Sigmoid colon (tissue), 7 donors: ENCODE results near the gene CRTC3. TPM values are rescaled to one million over a fixed set of nuclear protein-coding genes. Genes with fewer than 3 reads are reported as not detected.

Experiments used
- DNase-seq: peaks from one replicate; pipeline ENCODE4 v3.0.0-alpha.2; 2019
- H3K27ac ChIP-seq, 4 donors: fragments of 200-600 bp; sonication (generic); one replicate each; pipeline ENCODE4 v1.5.1; 2016 to 2019; ENCODE audit warnings: mild to moderate bottlenecking in 1 of 4
- H3K27me3 ChIP-seq, 3 donors: fragments of 200-600 bp; sonication (generic); one replicate each; pipeline ENCODE4 v1.5.1; 2019; ENCODE audit warnings: mild to moderate bottlenecking in 1 of 3
- H3K36me3 ChIP-seq, 4 donors: fragments of 200-600 bp; sonication (generic); one replicate each; pipeline ENCODE4 v1.5.1; 2016 to 2019
- H3K4me1 ChIP-seq, 4 donors: fragments of 200-600 bp; sonication (generic); one replicate each; pipeline ENCODE4 v1.5.1; 2017 to 2019
- H3K4me3 ChIP-seq, 4 donors: fragments of 200-600 bp; sonication (generic); one replicate each; pipeline ENCODE4 v1.5.1; 2017 to 2019; ENCODE audit warnings: mild to moderate bottlenecking in 2 of 4, moderate library complexity in 1 of 4
- H3K9me3 ChIP-seq, 4 donors: fragments of 200-600 bp in 3 of 4; sonication (generic) in 3 of 4; one replicate each; pipeline versions ENCODE4 v1.5.1 to v1.6.1; 2013 to 2019
- EP300 ChIP-seq, 4 donors: sonication (generic); formaldehyde crosslinking; IDR thresholded peaks; one replicate each; pipeline ENCODE4 v1.6.1; 2017; ENCODE audit warnings: antibody characterized with exemption in 4 of 4
- POLR2A ChIP-seq, 2 donors: fragments of 450-650 bp; IDR thresholded peaks; one replicate each; pipeline ENCODE4 v1.6.1; 2016; ENCODE audit warnings: antibody characterized with exemption in 2 of 2, mild to moderate bottlenecking in 2 of 2, moderate library complexity in 2 of 2
- POLR2AphosphoS5 ChIP-seq, 4 donors: sonication (generic); formaldehyde crosslinking; IDR thresholded peaks; one replicate each; pipeline ENCODE4 v1.6.1; 2017; ENCODE audit warnings: antibody characterized with exemption in 4 of 4
- WGBS, 2 donors: extraction: QIAGEN DNeasy Blood & Tissue Kit; methylation state at CpG; one replicate each; pipeline ENCODE4 v1.1.7; 2013; 5-methylcytosine and 5-hydroxymethylcytosine counted together
- intact Hi-C: fragments of 100-400 bp; cut with DNase I; formaldehyde crosslinking; loops from one replicate; pipeline ENCODE4 v1.15.1; 2023
- polyA plus RNA-seq, 3 donors: library from polyadenylated mRNA; stranded (reverse); fragments of 200-250 nt; gene quantifications; one replicate each; pipeline ENCODE4 v1.2.3, GENCODE V29; 2013
- total RNA-seq, 4 donors: library from RNA; depleted of rRNA; stranded (reverse); fragments of >200 nt; gene quantifications; one replicate each; pipeline ENCODE4 v1.1.0, GENCODE V29; 2016
- TF ChIP-seq, protein P1 (sequence below), 4 experiments: fragments of 450-650 bp in 3 of 4; fragments of 200-600 bp in 1 of 4; IDR thresholded peaks; one replicate each; pipeline ENCODE4 v1.5.1; 2016 to 2019; ENCODE audit warnings: antibody characterized with exemption in 4 of 4, mild to moderate bottlenecking in 3 of 4, moderate library complexity in 2 of 4
- donor health status: healthy with polysubstance abuse.
- donor health status: Bipolar disorder and iron deficiency.
- donor health status: healthy.

Gene CRTC3
- total and polyA plus RNA-seq, 7 donors, result 5.4 to 64.0 (median 27.6) TPM

DNA sequence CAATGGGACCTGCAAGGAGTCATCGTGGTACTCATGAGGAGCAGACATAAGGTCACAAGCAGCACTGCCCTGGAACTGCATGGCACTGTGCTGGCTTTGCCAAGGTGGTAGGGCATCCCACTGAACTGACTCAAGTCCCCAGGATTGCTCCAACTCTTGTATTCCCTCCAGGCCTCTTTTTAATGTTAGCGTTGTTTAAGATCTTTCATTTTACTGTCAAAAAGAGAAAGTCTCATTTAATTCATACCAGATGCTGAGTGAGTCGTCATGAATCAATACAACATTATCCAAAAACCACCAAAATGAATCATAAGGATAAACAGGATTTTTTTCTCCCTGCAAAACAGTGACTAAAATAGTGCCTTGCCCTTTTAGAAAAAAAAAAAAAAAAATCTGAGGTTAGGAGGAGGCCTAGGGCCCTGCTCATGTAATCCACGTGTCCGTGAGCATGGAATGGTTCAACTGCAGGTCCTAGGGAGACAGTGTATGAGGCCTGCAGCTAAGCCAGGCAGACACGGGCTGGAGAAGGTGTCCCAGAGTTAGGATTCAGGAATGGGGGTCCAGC is 150.7 kb downstream of the CRTC3 start:
- H3K36me3 ChIP-seq, result no peaks in the 10 kb centered on the region
- no peaks in the 10 kb centered on the region for H3K4me1 ChIP-seq
- H3K4me3 ChIP-seq, result no peak overlapping the region
- no peak for DNase-seq
- no peak for TF ChIP-seq EP300 (IDR thresholded peaks at IDR 0.05)
- TF ChIP-seq POLR2AphosphoS5 (IDR thresholded peaks at IDR 0.05), result peak in 1 of 4 donors; percentile 16
- no peaks in the 10 kb centered on the region for H3K9me3 ChIP-seq
- peak overlapping the region in 3 of 4 donors; percentile 37 to 55 (median 39) for H3K27ac ChIP-seq
- no peaks in the 10 kb centered on the region for H3K27me3 ChIP-seq
- intact Hi-C loops, result no loop called here
- 80 to 84% methylated on average over 6 of the region's 6 CpGs for WGBS, 2 donors

DNA sequence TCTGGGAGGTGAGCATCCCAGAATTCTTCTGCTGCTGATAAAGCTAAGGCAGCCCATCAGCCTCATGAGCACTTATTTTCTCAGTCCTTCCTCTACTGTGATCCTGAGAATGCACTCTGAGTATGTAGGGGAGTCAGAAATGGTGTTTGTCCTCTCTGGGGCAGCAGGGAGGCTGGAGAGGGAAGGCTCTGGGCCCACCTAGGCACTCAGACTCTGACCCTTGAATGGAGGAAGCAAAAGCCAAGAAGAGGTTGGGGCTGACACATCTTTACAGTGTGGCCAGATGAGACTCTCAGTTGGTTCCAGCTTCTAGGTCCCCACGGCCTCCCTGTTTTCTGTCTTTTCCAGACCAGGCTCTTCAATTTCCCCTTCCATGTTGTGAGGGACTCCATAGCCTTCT is 151.3 kb downstream of the CRTC3 start:
- DNase-seq, result no peak
- Histone ChIP-seq H3K27ac (peak overlapping the region in 3 of 4 donors; percentile 37 to 55 (median 39)), H3K4me3 (no peak overlapping the region), H3K9me3 (no peaks in the 10 kb centered on the region), H3K27me3 (no peaks in the 10 kb centered on the region), H3K36me3 (no peaks in the 10 kb centered on the region), H3K4me1 (no peaks in the 10 kb centered on the region)
- intact Hi-C loops, result no loop called here
- no peak for TF ChIP-seq EP300 (IDR thresholded peaks at IDR 0.05)
- TF ChIP-seq POLR2AphosphoS5 (IDR thresholded peaks at IDR 0.05), result no peak
- TF ChIP-seq, protein P1, sequence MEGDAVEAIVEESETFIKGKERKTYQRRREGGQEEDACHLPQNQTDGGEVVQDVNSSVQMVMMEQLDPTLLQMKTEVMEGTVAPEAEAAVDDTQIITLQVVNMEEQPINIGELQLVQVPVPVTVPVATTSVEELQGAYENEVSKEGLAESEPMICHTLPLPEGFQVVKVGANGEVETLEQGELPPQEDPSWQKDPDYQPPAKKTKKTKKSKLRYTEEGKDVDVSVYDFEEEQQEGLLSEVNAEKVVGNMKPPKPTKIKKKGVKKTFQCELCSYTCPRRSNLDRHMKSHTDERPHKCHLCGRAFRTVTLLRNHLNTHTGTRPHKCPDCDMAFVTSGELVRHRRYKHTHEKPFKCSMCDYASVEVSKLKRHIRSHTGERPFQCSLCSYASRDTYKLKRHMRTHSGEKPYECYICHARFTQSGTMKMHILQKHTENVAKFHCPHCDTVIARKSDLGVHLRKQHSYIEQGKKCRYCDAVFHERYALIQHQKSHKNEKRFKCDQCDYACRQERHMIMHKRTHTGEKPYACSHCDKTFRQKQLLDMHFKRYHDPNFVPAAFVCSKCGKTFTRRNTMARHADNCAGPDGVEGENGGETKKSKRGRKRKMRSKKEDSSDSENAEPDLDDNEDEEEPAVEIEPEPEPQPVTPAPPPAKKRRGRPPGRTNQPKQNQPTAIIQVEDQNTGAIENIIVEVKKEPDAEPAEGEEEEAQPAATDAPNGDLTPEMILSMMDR (IDR thresholded peaks at IDR 0.05), result no peak
- no peak for TF ChIP-seq POLR2A (IDR thresholded peaks at IDR 0.05)
- WGBS, 2 donors, result 96 to 98% methylated on average over 1 of the region's 1 CpG

DNA sequence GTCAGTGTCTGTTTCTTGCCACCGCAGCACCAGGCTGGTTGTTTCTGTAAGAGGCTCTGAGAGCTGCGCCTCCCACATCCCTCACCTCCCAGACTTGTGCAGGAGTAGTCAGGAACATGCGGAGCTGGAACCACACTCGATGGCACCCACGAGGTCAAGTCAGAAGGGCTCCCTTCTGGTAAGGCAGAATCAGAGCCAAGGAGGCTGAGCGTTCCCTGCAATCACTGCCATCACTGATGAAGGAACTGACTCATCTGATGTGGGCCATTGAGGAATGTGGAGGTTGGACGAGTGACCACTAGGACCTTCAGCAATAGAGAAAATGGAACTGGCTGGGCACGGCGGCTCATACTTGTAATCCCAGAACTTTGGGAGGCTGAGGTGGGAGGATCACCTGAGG is 151.8 kb downstream of the CRTC3 start:
- intact Hi-C loops, result no loop called here
- peak; percentile 65 for DNase-seq
- Histone ChIP-seq H3K36me3 (no peaks in the 10 kb centered on the region), H3K4me1 (no peaks in the 10 kb centered on the region), H3K9me3 (no peaks in the 10 kb centered on the region), H3K27me3 (no peaks in the 10 kb centered on the region), H3K4me3 (no peak overlapping the region), H3K27ac (peak overlapping the region in 2 of 4 donors; percentile 37 to 55)
- TF ChIP-seq, protein P1 (IDR thresholded peaks at IDR 0.05), result no peak
- no peak for TF ChIP-seq POLR2A (IDR thresholded peaks at IDR 0.05)
- TF ChIP-seq EP300 (IDR thresholded peaks at IDR 0.05), result no peak
- TF ChIP-seq POLR2AphosphoS5 (IDR thresholded peaks at IDR 0.05), result no peak
- WGBS, 2 donors, result 92 to 93% methylated on average over 9 of the region's 9 CpGs

DNA sequence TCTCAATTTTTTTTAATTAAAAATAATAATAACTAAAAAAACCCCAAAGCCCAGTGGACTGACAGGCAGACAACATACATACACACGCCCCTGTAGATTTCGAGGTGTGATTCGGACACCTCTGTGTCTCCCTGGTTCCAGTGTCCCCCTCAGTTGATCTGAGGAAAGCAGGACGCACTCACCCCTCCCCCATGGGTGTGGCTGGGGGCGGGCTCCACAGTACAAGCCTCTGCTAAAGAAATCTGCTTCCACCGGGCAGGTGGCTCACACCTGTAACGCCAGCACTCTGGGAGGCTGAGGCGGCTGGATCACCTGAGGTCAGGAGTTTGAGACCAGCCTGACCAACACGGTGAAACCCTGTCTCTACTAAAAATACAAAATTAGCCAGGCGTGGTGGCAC is 153.6 kb downstream of the CRTC3 start:
- no peak for DNase-seq
- H3K9me3 ChIP-seq, result no peaks in the 10 kb centered on the region
- no peaks in the 10 kb centered on the region for H3K4me1 ChIP-seq
- 65 to 86% methylated on average over 10 of the region's 10 CpGs for WGBS, 2 donors
- H3K27me3 ChIP-seq, result no peaks in the 10 kb centered on the region
- no peaks in the 10 kb centered on the region for H3K36me3 ChIP-seq
- intact Hi-C loops, result no loop called here
- no peak overlapping the region for H3K4me3 ChIP-seq
- no peak overlapping the region for H3K27ac ChIP-seq
- TF ChIP-seq EP300 (IDR thresholded peaks at IDR 0.05), result no peak

DNA sequence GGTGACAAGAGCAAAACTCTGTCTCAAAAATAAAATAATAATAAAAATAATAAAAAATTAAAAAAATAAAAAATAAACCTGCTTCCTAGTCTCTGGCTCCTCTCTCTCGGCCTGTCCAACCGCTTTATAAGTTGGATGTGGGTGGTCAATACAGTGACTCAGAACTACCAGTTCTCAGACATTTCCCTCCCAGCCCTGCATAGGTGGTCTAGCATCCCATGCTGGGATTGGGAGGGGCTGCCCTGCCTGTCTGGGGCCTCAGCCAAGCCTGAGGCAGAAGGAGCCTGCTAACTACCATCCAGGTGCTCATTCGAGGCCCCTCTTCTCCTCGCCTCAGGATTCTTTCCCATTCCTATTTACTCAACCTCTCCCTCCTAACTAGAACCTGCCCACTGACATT is 154.2 kb downstream of the CRTC3 start:
- H3K9me3 ChIP-seq, result no peaks in the 10 kb centered on the region
- intact Hi-C loops, result no loop called here
- WGBS, 2 donors, result 91 to 94% methylated on average over 4 of the region's 4 CpGs
- no peaks in the 10 kb centered on the region for H3K27me3 ChIP-seq
- DNase-seq, result no peak
- H3K27ac ChIP-seq, result no peak overlapping the region
- no peaks in the 10 kb centered on the region for H3K4me1 ChIP-seq
- TF ChIP-seq, protein P1 (IDR thresholded peaks at IDR 0.05), result no peak
- H3K36me3 ChIP-seq, result no peaks in the 10 kb centered on the region
- no peak overlapping the region for H3K4me3 ChIP-seq

DNA sequence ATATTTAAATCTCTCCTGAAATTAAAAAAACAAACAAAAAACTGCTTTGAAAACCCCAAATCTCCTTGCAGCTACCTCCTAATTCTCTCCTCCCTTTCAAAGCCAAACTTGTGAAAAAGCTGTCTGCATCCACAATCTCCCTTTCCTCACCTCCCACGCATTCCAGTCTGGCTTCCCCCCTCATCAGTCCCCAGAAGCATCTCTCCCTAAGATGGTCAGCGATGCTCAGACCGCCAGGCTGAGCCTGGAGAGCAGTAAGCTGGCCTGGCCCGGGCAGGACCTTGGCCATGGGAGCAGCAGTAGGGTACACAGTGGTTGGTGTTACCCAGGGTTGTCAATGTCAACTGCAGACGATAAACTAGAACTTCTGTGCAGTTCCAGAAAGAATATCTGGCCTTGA is 154.6 kb downstream of the CRTC3 start:
- no peak for DNase-seq
- no peaks in the 10 kb centered on the region for H3K27me3 ChIP-seq
- no peaks in the 10 kb centered on the region for H3K4me1 ChIP-seq
- 94 to 96% methylated on average over 5 of the region's 5 CpGs for WGBS, 2 donors
- intact Hi-C loops, result no loop called here
- no peaks in the 10 kb centered on the region for H3K9me3 ChIP-seq
- TF ChIP-seq, protein P1 (IDR thresholded peaks at IDR 0.05), result no peak
- TF ChIP-seq POLR2AphosphoS5 (IDR thresholded peaks at IDR 0.05), result no peak
- TF ChIP-seq POLR2A (IDR thresholded peaks at IDR 0.05), result no peak
- no peak for TF ChIP-seq EP300 (IDR thresholded peaks at IDR 0.05)
- no peak overlapping the region for H3K27ac ChIP-seq
- H3K36me3 ChIP-seq, result no peaks in the 10 kb centered on the region
- no peak overlapping the region for H3K4me3 ChIP-seq
